SK-N-SH (cell line): Measurements from ENCODE around the gene SH2D4B. TPM values are rescaled to one million over a fixed set of nuclear protein-coding genes. Genes with fewer than 3 reads are reported as not detected.

ENCODE experiments used
- CTCF ChIA-PET: fragments of 300-600, 350-600 bp; formaldehyde crosslinking; extraction: SDS; loops from one replicate; lab custom pipeline; 2021; lab: Yijun Ruan, JAX
- POLR2A ChIA-PET: fragments of 350-600 bp; sonication (Branson Sonifier 250); formaldehyde crosslinking; extraction: SDS; loops from one replicate; lab custom pipeline; 2020; ENCODE audit warnings: antibody characterized with exemption, inconsistent platforms; lab: Yijun Ruan, JAX
- DNase-seq: peaks from one replicate; pipeline ENCODE4 v3.0.0; 2012
- H2AFZ ChIP-seq: fragments of 200-600 bp; sonication (generic); 2 replicates; pipeline ENCODE4 v1.8.1; 2016; ENCODE audit warnings: antibody characterized with exemption, mild to moderate bottlenecking, low read depth
- H3F3A ChIP-seq: fragments of 200-600 bp; sonication (generic); replicated peaks from 2 replicates; pipeline ENCODE3; 2016; ENCODE audit warnings: antibody characterized with exemption, mild to moderate bottlenecking; ENCODE audit not compliant: insufficient read depth
- H3K27ac ChIP-seq, 2 experiments: fragments of 200-500 bp in 1 of 2; fragments of 200-600 bp in 1 of 2; sonication (Bioruptor generic) in 1 of 2; sonication (generic), shearing (Covaris generic) in 1 of 2; 2 replicates each; pipeline versions ENCODE4 v1.5.1 to v1.6.1; 2014 to 2016; ENCODE audit warnings: low read depth in 2 of 2, inconsistent platforms in 1 of 2, low read length in 1 of 2, mild to moderate bottlenecking in 1 of 2, mixed read lengths in 1 of 2
- H3K27me3 ChIP-seq: fragments of 200-600 bp; sonication (generic), shearing (Covaris generic); 2 replicates; pipeline ENCODE4 v1.6.1; 2016; ENCODE audit warnings: mixed run types; ENCODE audit not compliant: insufficient read depth
- H3K36me3 ChIP-seq, 2 experiments: fragments of 200-500 bp in 1 of 2; fragments of 200-600 bp in 1 of 2; sonication (Bioruptor generic) in 1 of 2; sonication (generic) in 1 of 2; replicated peaks in 1 of 2; 2 replicates each; pipeline versions ENCODE3 to v1.5.1; 2014 to 2016; ENCODE audit warnings: low read length in 1 of 2, mild to moderate bottlenecking in 1 of 2; ENCODE audit not compliant: insufficient read depth in 2 of 2, control insufficient read depth in 1 of 2
- H3K4me1 ChIP-seq, 2 experiments: fragments of 200-500 bp in 1 of 2; fragments of 200-600 bp in 1 of 2; sonication (Bioruptor generic) in 1 of 2; sonication (generic), shearing (Covaris generic) in 1 of 2; 2 replicates each; pipeline versions ENCODE4 v1.5.1 to v1.6.1; 2014 to 2016; ENCODE audit warnings: low read depth in 1 of 2, low read length in 1 of 2, mixed run types in 1 of 2; ENCODE audit not compliant: insufficient read depth in 2 of 2, control insufficient read depth in 1 of 2
- H3K4me2 ChIP-seq: fragments of 200-600 bp; sonication (generic), shearing (Covaris generic); 2 replicates; pipeline ENCODE4 v1.6.1; 2017; ENCODE audit warnings: mixed run types
- H3K4me3 ChIP-seq, 2 experiments: fragments of 200-500 bp in 1 of 2; fragments of 200-600 bp in 1 of 2; sonication (Bioruptor generic) in 1 of 2; sonication (generic), shearing (Covaris generic) in 1 of 2; 2 replicates each; pipeline versions ENCODE4 v1.5.1 to v1.8.1; 2014 to 2016; ENCODE audit warnings: low read depth in 2 of 2, inconsistent platforms in 1 of 2, low read length in 1 of 2, mild to moderate bottlenecking in 1 of 2, mixed read lengths in 1 of 2, moderate library complexity in 1 of 2
- H3K79me2 ChIP-seq: fragments of 200-600 bp; sonication (generic); 2 replicates; pipeline ENCODE4 v1.8.1; 2017; ENCODE audit warnings: mild to moderate bottlenecking; ENCODE audit not compliant: insufficient read depth
- H3K9ac ChIP-seq: fragments of 200-600 bp; sonication (generic); 2 replicates; pipeline ENCODE4 v1.6.1; 2017; ENCODE audit warnings: mixed run types
- H3K9me2 ChIP-seq: fragments of 200-600 bp; sonication (generic); 2 replicates; pipeline ENCODE4 v1.6.1; 2017; ENCODE audit warnings: mixed run types
- H3K9me3 ChIP-seq: fragments of 200-600 bp; sonication (generic); 2 replicates; pipeline ENCODE4 v1.6.1; 2017; ENCODE audit warnings: mixed run types, mild to moderate bottlenecking, moderate library complexity
- H4K20me1 ChIP-seq: fragments of 200-600 bp; sonication (generic); 2 replicates; pipeline ENCODE4 v1.6.1; 2017; ENCODE audit warnings: mild to moderate bottlenecking, mixed run types; ENCODE audit not compliant: insufficient read depth
- CHD2 ChIP-seq: fragments of 150-350 bp; IDR thresholded peaks from 2 replicates; pipeline ENCODE4 v1.6.1; 2018; ENCODE audit warnings: low read length; ENCODE audit not compliant: partially characterized antibody
- EP300 ChIP-seq, 2 experiments: IDR thresholded peaks; 2 replicates each; pipeline versions ENCODE4 v1.4.0 to v1.6.1; 2012; ENCODE audit warnings: borderline replicate concordance in 1 of 2, low read depth in 1 of 2, low read length in 1 of 2
- FOXJ3 ChIP-seq: sonication (generic); formaldehyde crosslinking; IDR thresholded peaks from 2 replicates; pipeline ENCODE4 v1.5.1; 2020; ENCODE audit warnings: mild to moderate bottlenecking, missing genetic modification reagents
- MAX ChIP-seq: IDR thresholded peaks from 2 replicates; pipeline ENCODE4 v1.4.0; 2012; ENCODE audit warnings: low read depth
- MXI1 ChIP-seq: IDR thresholded peaks from 2 replicates; pipeline ENCODE4 v1.6.1; 2012; ENCODE audit warnings: mild to moderate bottlenecking, low read depth, low read length, improper control_type of control experiment
- NRF1 ChIP-seq: IDR thresholded peaks from 2 replicates; pipeline ENCODE4 v1.6.1; 2012; ENCODE audit warnings: low read depth, mild to moderate bottlenecking, low read length
- POLR2AphosphoS5 ChIP-seq: IDR thresholded peaks from 2 replicates; pipeline ENCODE4 v1.6.1; 2012; ENCODE audit warnings: low read depth, low read length
- REST ChIP-seq: IDR thresholded peaks from 2 replicates; pipeline ENCODE4 v1.6.1; 2012; ENCODE audit warnings: mild to moderate bottlenecking, low read depth, low read length, moderate library complexity
- TCF12 ChIP-seq: IDR thresholded peaks from 2 replicates; pipeline ENCODE4 v1.4.0; 2012
- USF1 ChIP-seq: IDR thresholded peaks from 2 replicates; pipeline ENCODE4 v1.4.0; 2012; ENCODE audit warnings: low read depth, borderline replicate concordance
- USF2 ChIP-seq: fragments of 150-350 bp; IDR thresholded peaks from 2 replicates; pipeline ENCODE4 v1.6.1; 2017; ENCODE audit warnings: antibody characterized with exemption, low read length, low read depth, borderline replicate concordance
- ZBTB33 ChIP-seq: IDR thresholded peaks from 2 replicates; pipeline ENCODE4 v1.4.0; 2012; ENCODE audit warnings: low read depth, borderline replicate concordance
- WGBS: methylation state at CpG from one replicate; pipeline ENCODE4 v1.1.6; 2017; ENCODE audit warnings: low lambda C conversion rate; 5-methylcytosine and 5-hydroxymethylcytosine counted together
- polyA plus RNA-seq, 3 experiments: library from polyadenylated mRNA; depleted of rRNA; stranded (reverse); fragments of >200 nt; gene quantifications; 2 replicates each; pipeline ENCODE4 v1.2.3, GENCODE V29; 2012

SH2D4B gene
- polyA plus RNA-seq, 1 of the 3 experiments (the other 2 are of a cell fraction): not detected

GRCh38 chr10:80660736-80661135, 123.0 kb downstream of the SH2D4B start:
- H3K27me3 ChIP-seq: no peaks in the 10 kb centered on the region
- no peaks in the 10 kb centered on the region for H3K9me2 ChIP-seq
- H3F3A ChIP-seq: peaks cover 2% of the 10 kb centered on the region
- peaks cover 0 to 2% of the 10 kb centered on the region in 2 experiments; a peak in 1 of 4 replicates for H3K4me1 ChIP-seq
- WGBS: 28% methylated on average over 7 of the region's 7 CpGs
- no peak for DNase-seq
- POLR2A ChIA-PET: no interaction called here
- no peak overlapping the region for H2AFZ ChIP-seq
- no peak overlapping the region for H3K4me3 ChIP-seq
- H3K9me3 ChIP-seq: no peaks in the 10 kb centered on the region
- H3K36me3 ChIP-seq: no peaks in the 10 kb centered on the region
- TF ChIP-seq NRF1 (no peak), CHD2 (no peak), FOXJ3 (CRISPR knock-in tag) (no peak), REST (no peak), TCF12 (no peak), ZBTB33 (no peak), MXI1 (no peak), MAX (no peak), USF1 (no peak), USF2 (no peak), EP300 (IDR thresholded peaks at IDR 0.05; ENCODE audit: borderline replicate concordance in 1 of 2, low read depth in 1 of 2, low read length in 1 of 2) (no peak), POLR2AphosphoS5 (no peak)
- TF ChIP-seq, all 33 proteins: peak for 0
- Histone ChIP-seq H3K79me2 (no peaks in the 10 kb centered on the region), H4K20me1 (no peaks in the 10 kb centered on the region), H3K4me2 (no peak overlapping the region), H3K9ac (no peak overlapping the region), H3K27ac (no peak overlapping the region)
- CTCF ChIA-PET: interaction anchor here (0.9 to 8.8 kb wide), 10 partner anchors 9 to 270 kb away, joined by 3 to 185 read pairs (median 36); no protein-coding TSS in a partner anchor
